Activated CD8-positive, alpha-beta T cell treated with anti-CD3 and anti-CD28 coated beads, Interleukin-2, amount 10 ng/mL, durations not matched to agents 7 days and 5 days (primary cell): ENCODE data around the gene BICD1. TPM values are rescaled to one million over a fixed set of nuclear protein-coding genes. Genes with fewer than 3 reads are reported as not detected.

Experiments
- ATAC-seq: fragments of 150-1000 bp; cut with Tn5 transposase; one replicate; pipeline ENCODE4 v1.10.0; 2021; ENCODE audit warnings: moderate library complexity
- CTCF ChIA-PET: fragments of 350-600 bp; sonication (Branson Sonifier 250); formaldehyde crosslinking; loops from one replicate; lab custom pipeline; 2021; ENCODE audit warnings: antibody characterized with exemption; lab: Charles Lee
- POLR2A ChIA-PET: fragments of 350-600 bp; sonication (Branson Sonifier 250); formaldehyde crosslinking; loops from one replicate; lab custom pipeline; 2021; ENCODE audit warnings: antibody characterized with exemption; lab: Charles Lee
- DNase-seq: peaks from one replicate; pipeline ENCODE4 v3.0.0-alpha.2; 2020
- H3K27ac Mint-ChIP-seq: one replicate; pipeline ENCODE4 v1.8.0; 2021; ENCODE audit warnings: mild to moderate bottlenecking, mixed read lengths
- H3K27me3 Mint-ChIP-seq: one replicate; pipeline ENCODE4 v1.8.0; 2021; ENCODE audit warnings: low read depth, mixed read lengths
- H3K36me3 Mint-ChIP-seq: one replicate; pipeline ENCODE4 v1.8.0; 2021; ENCODE audit warnings: low read depth, mixed read lengths
- H3K4me1 Mint-ChIP-seq: one replicate; pipeline ENCODE4 v1.8.0; 2021; ENCODE audit warnings: low read depth, mixed read lengths
- H3K4me3 Mint-ChIP-seq: one replicate; pipeline ENCODE4 v1.8.0; 2021; ENCODE audit warnings: mild to moderate bottlenecking, mixed read lengths
- H3K9me3 Mint-ChIP-seq: one replicate; pipeline ENCODE4 v1.8.0; 2022; ENCODE audit warnings: mixed read lengths; ENCODE audit not compliant: insufficient read depth
- total RNA-seq, 2 experiments: library from RNA; stranded (reverse); gene quantifications; one replicate each; pipeline ENCODE4 v1.2.3, GENCODE V29; 2021

BICD1 gene
- total RNA-seq, 2 experiments from 2014 or later: 16.8 to 17.6 TPM

- Mint-ChIP-seq H3K36me3 (no peaks in the 10 kb centered on the region), H3K4me1 (peaks cover 25% of the 10 kb centered on the region), H3K9me3 (no peaks in the 10 kb centered on the region), H3K27me3 (peaks cover 7% of the 10 kb centered on the region), H3K27ac (no peak overlapping the region), H3K4me3 (no peak overlapping the region)
- ChIA-PET CTCF (interaction anchor here (0.6 kb wide), 1 partner anchor 628 kb away, joined by 3 read pairs; no protein-coding TSS in a partner anchor), POLR2A (interaction anchor here (0.6 kb wide), 1 partner anchor 15 kb away, joined by 3 read pairs; no protein-coding TSS in a partner anchor)
- ATAC-seq (no peak), DNase-seq (no peak)
These were observed 1.9 kb upstream of the BICD1 start for GRCh38 chr12:32104572-32105355.

- no peaks in the 10 kb centered on the region for H3K9me3 Mint-ChIP-seq
- ChIA-PET CTCF (interaction anchor here (0.9 to 2.2 kb wide), 7 partner anchors 10 to 453 kb away, joined by 3 to 9 read pairs (median 5); no protein-coding TSS in a partner anchor), POLR2A (interaction anchor here (1.0 kb wide), 1 partner anchor 447 kb away, joined by 4 read pairs; the partner anchor contains the start of gene ETFBKMT)
- ATAC-seq (no peak), DNase-seq (no peak)
- peaks cover 7% of the 10 kb centered on the region for H3K27me3 Mint-ChIP-seq
- peak overlapping the region; percentile 79 for H3K4me3 Mint-ChIP-seq
- H3K36me3 Mint-ChIP-seq: no peaks in the 10 kb centered on the region
- peaks cover 25% of the 10 kb centered on the region for H3K4me1 Mint-ChIP-seq
- peak overlapping the region; percentile 84 for H3K27ac Mint-ChIP-seq
These were observed 596 bp upstream of the BICD1 start for GRCh38 chr12:32105986-32106516.

DNA sequence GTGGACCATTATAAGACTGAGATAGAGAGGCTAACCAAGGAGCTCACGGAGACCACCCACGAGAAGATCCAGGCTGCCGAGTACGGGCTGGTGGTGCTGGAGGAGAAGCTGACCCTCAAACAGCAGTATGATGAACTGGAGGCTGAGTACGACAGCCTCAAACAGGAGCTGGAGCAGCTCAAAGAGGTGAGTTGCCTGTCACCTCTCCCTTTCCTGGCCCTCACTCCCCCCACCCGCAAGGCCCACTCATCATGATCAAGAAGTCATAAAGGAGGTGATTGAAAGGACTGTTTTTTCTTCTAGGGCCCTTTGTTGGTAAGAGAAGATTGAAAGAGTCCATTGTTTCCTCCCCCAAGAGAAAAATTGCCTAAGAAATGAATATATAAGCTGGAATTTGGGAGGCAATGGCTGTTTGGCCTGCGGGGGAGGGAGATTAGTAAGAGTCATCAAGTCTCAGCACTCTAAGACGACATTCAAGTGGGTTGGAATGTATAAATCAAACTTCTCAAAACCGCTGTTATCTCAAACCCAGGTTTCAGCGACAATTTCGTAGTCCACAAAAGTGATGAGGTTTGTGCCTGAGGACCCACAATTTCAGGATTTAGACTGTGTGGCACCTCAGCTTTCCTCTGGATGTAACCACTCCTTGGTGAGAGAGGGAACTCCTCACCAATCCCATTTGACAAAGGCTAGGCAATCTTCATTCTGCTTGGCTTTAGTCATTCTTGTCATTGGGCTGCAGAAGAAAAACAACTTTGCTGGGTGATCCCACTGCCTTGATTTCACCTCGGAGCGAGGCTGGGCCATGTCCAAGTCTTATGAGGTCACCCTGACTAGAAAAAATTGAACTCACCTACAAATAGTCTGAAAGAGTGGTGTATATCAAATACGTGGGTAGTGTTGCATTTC lies 966 bp downstream of the BICD1 start:
- peak; percentile 27 for DNase-seq
- peaks cover 7% of the 10 kb centered on the region for H3K27me3 Mint-ChIP-seq
- H3K4me3 Mint-ChIP-seq: peak overlapping the region; percentile 79
- ChIA-PET CTCF (interaction anchor here (0.7 to 2.2 kb wide), 9 partner anchors 8 to 648 kb away, joined by 3 to 9 read pairs (median 5); partner anchors contain the start of gene YARS2), POLR2A (interaction anchor here (0.5 to 1.2 kb wide), 5 partner anchors 27 to 595 kb away, joined by 3 to 5 read pairs (median 4); no protein-coding TSS in a partner anchor)
- no peaks in the 10 kb centered on the region for H3K9me3 Mint-ChIP-seq
- H3K27ac Mint-ChIP-seq: peak overlapping the region; percentile 90
- no peaks in the 10 kb centered on the region for H3K36me3 Mint-ChIP-seq
- H3K4me1 Mint-ChIP-seq: peaks cover 25% of the 10 kb centered on the region
- ATAC-seq: peak; percentile 16

DNA sequence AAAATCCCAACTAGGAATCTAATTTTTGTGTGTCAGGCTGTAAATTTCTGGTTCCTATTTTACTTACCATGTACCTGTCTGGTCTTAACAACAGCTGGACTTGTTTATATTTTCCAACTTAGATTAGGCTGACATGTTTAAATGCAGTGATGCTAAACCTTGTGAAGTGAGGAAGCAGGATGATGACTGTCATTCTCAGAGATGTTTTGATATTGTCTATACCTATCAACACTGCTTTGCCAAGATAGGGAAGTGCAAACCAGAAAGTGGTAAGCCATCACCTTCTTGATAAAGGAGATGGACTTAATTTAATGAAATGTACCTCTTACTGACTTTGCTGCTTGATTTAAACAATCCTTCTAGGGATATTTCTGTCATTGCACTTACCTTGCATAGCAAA lies 2.1 kb downstream of the BICD1 start:
- CTCF ChIA-PET: interaction anchor here (0.7 kb wide), 1 partner anchor 48 kb away, joined by 3 read pairs; no protein-coding TSS in a partner anchor
- DNase-seq (no peak), ATAC-seq (no peak)
- H3K36me3 Mint-ChIP-seq: no peaks in the 10 kb centered on the region
- POLR2A ChIA-PET: no interaction called here
- peaks cover 25% of the 10 kb centered on the region for H3K4me1 Mint-ChIP-seq
- H3K4me3 Mint-ChIP-seq: peak overlapping the region; percentile 32
- H3K9me3 Mint-ChIP-seq: no peaks in the 10 kb centered on the region
- H3K27ac Mint-ChIP-seq: no peak overlapping the region
- peaks cover 7% of the 10 kb centered on the region for H3K27me3 Mint-ChIP-seq

GRCh38 chr12:32110417-32110816 lies 3.8 kb downstream of the BICD1 start:
- peaks cover 5% of the 10 kb centered on the region for H3K27me3 Mint-ChIP-seq
- POLR2A ChIA-PET: no interaction called here
- no peak overlapping the region for H3K4me3 Mint-ChIP-seq
- no peaks in the 10 kb centered on the region for H3K9me3 Mint-ChIP-seq
- peaks cover 27% of the 10 kb centered on the region for H3K4me1 Mint-ChIP-seq
- H3K36me3 Mint-ChIP-seq: peaks cover 3% of the 10 kb centered on the region
- CTCF ChIA-PET: interaction anchor here (1.3 to 1.5 kb wide), 2 partner anchors 24 to 52 kb away, joined by 3 read pairs; no protein-coding TSS in a partner anchor
- DNase-seq (no peak), ATAC-seq (no peak)
- H3K27ac Mint-ChIP-seq: no peak overlapping the region

GRCh38 chr12:32110942-32111341 lies 4.3 kb downstream of the BICD1 start:
- Mint-ChIP-seq H3K36me3 (peaks cover 3% of the 10 kb centered on the region), H3K9me3 (no peaks in the 10 kb centered on the region), H3K27ac (no peak overlapping the region), H3K27me3 (peaks cover 2% of the 10 kb centered on the region), H3K4me1 (peaks cover 29% of the 10 kb centered on the region), H3K4me3 (no peak overlapping the region)
- no peak for ATAC-seq
- ChIA-PET POLR2A (no interaction called here), CTCF (interaction anchor here (1.3 to 1.5 kb wide), 2 partner anchors 23 to 52 kb away, joined by 3 read pairs; no protein-coding TSS in a partner anchor)
- DNase-seq: no peak

DNA sequence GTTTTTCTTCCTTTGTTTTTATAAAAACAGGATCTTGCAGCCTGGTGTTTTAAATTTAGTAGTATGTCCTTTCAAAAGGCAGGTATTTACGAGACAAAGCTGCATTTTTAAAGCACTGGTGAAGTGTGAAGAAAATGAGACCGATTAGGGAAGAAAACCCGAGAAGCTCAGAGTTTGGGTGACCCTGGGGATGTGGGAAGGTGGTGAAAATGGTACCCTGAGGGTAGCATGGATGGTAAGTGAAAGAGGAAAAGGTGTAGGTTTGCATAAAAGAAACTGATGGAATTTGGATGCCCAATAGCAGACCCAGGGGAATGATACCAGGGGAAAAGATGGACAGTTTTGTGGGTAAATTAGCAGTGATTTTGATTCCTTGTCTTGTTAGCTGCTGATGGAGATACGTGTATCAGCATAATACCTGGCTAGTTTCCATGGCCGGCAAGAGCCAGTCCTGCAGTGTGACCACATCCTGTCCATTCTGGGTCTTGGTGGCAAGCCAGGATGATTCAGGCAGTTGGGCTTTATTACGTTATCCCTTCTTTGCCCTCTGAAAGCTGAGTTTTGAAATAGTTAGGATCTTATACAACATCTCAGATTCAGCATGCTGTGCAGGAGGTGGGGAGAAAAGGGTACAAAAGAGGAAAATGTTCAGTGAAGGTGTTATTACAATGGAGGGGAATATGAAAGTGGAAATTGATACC lies 8.9 kb downstream of the BICD1 start:
- CTCF ChIA-PET: interaction anchor here (1.0 to 1.2 kb wide), 2 partner anchors 9 kb away, joined by 3 to 7 read pairs; partner anchors contain the start of gene BICD1
- POLR2A ChIA-PET: no interaction called here
- H3K27ac Mint-ChIP-seq: no peak overlapping the region
- H3K4me3 Mint-ChIP-seq: no peak overlapping the region
- DNase-seq (no peak), ATAC-seq (no peak)
- H3K9me3 Mint-ChIP-seq: no peaks in the 10 kb centered on the region
- H3K4me1 Mint-ChIP-seq: peaks cover 12% of the 10 kb centered on the region
- peaks cover 3% of the 10 kb centered on the region for H3K36me3 Mint-ChIP-seq
- H3K27me3 Mint-ChIP-seq: no peaks in the 10 kb centered on the region

DNA sequence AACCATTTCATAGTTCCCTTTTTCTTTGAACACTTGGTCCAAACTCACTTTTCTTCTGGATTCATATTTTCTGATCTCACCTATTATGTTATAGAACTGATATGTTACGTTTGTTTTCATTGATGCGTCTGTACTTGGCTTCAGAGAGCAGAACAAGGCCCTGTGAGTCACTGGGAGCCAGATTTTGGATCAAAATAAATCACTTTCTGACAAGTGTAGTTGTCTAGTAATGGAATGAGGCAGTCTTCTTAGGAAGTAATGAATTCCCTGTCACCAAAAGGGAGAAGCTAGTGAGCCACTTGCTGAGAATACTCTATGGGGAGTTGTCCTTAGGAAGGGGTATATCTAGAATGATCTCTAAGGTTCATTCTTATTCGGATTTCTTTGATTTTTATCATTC lies 10.2 kb downstream of the BICD1 start:
- ChIA-PET CTCF (interaction anchor here (0.7 to 1.4 kb wide), 2 partner anchors 10 to 11 kb away, joined by 3 to 6 read pairs; no protein-coding TSS in a partner anchor), POLR2A (no interaction called here)
- ATAC-seq (no peak), DNase-seq (no peak)
- no peaks in the 10 kb centered on the region for H3K27me3 Mint-ChIP-seq
- H3K9me3 Mint-ChIP-seq: no peaks in the 10 kb centered on the region
- no peak overlapping the region for H3K4me3 Mint-ChIP-seq
- no peak overlapping the region for H3K27ac Mint-ChIP-seq
- H3K36me3 Mint-ChIP-seq: peaks cover 3% of the 10 kb centered on the region
- H3K4me1 Mint-ChIP-seq: peaks cover 13% of the 10 kb centered on the region

- Mint-ChIP-seq H3K36me3 (peaks cover 3% of the 10 kb centered on the region), H3K4me1 (peaks cover 13% of the 10 kb centered on the region), H3K9me3 (no peaks in the 10 kb centered on the region), H3K27ac (no peak overlapping the region), H3K4me3 (no peak overlapping the region), H3K27me3 (no peaks in the 10 kb centered on the region)
- POLR2A ChIA-PET: no interaction called here
- ATAC-seq (no peak), DNase-seq (no peak)
- CTCF ChIA-PET: interaction anchor here (0.7 to 1.4 kb wide), 2 partner anchors 10 to 11 kb away, joined by 3 to 6 read pairs; no protein-coding TSS in a partner anchor
These were observed 10.7 kb downstream of the BICD1 start for GRCh38 chr12:32117316-32117715.

DNA sequence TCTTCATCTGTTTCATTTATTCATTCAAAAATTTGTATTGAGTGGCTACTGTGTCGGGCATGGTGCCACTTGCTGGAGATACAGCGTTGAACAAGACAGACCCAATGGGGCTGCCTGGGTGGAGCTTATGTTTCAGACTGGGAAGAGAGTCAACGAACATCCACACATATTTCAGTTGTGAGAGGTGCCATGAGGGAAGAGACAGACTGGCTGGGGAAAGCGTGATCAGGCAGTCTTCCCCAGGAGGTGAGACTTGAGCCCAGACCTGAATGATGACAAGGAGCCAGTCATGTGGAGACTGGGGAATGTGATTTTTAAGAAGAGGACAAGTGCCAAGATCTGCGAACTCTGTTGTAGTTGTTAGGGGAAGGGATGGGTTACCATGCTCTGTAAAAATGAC lies 12.2 kb downstream of the BICD1 start:
- Mint-ChIP-seq H3K4me3 (no peak overlapping the region), H3K27ac (no peak overlapping the region), H3K9me3 (no peaks in the 10 kb centered on the region), H3K36me3 (peaks cover 3% of the 10 kb centered on the region), H3K4me1 (peaks cover 13% of the 10 kb centered on the region), H3K27me3 (no peaks in the 10 kb centered on the region)
- no peak for ATAC-seq
- DNase-seq: peak; percentile 8
- ChIA-PET CTCF (no interaction called here), POLR2A (no interaction called here)
